ENCODE results near the gene KLHL6.
"Not testable (repeated sequence)": the region's sequence is repeated elsewhere in the genome, so short reads cannot be mapped to it uniquely, and the experiment has no call there.

The KLHL6 gene

DNA sequence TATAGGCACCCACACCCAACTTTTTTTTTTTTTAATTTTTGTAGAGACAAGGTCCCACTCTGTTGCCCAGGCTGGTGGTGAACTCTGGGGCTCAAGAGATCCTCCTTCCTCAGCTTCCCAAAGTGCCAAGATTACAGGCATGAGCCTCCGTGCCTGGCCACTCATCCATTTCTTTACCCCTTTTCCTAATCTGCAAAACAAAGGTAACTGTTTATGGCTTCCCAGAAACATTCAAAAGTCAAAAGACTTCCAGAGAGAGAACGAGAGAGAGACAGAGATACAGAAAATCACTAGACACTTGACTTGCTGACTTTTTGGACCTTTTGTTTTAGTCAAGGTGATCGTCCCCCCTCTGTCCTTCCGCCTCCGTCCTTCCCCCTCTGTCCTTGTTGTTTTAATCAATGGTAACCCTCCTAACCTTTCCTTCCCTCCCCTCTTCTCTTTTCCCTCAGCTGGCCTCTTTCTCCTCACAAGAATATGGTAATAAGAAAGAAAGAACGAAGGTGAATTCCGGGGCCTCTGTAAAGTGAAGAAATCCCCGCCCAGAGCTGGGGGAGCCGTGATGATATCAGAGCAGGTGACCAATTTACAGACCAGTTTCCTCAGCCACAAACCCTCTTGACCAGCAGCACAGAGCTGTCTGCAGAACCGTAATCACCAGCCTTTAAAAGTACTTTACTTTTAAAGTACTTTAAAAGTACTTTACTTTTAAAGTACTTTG lies 21.9 kb downstream of the KLHL6 start:
- no peak overlapping the region for H3K4me3 ChIP-seq (ENCODE audit: low read depth, low read length)
- TF ChIP-seq, protein P1, sequence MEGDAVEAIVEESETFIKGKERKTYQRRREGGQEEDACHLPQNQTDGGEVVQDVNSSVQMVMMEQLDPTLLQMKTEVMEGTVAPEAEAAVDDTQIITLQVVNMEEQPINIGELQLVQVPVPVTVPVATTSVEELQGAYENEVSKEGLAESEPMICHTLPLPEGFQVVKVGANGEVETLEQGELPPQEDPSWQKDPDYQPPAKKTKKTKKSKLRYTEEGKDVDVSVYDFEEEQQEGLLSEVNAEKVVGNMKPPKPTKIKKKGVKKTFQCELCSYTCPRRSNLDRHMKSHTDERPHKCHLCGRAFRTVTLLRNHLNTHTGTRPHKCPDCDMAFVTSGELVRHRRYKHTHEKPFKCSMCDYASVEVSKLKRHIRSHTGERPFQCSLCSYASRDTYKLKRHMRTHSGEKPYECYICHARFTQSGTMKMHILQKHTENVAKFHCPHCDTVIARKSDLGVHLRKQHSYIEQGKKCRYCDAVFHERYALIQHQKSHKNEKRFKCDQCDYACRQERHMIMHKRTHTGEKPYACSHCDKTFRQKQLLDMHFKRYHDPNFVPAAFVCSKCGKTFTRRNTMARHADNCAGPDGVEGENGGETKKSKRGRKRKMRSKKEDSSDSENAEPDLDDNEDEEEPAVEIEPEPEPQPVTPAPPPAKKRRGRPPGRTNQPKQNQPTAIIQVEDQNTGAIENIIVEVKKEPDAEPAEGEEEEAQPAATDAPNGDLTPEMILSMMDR (IDR thresholded peaks at IDR 0.05; ENCODE audit: borderline replicate concordance, insufficient read depth, low read depth, low read length), result no peak

DNA sequence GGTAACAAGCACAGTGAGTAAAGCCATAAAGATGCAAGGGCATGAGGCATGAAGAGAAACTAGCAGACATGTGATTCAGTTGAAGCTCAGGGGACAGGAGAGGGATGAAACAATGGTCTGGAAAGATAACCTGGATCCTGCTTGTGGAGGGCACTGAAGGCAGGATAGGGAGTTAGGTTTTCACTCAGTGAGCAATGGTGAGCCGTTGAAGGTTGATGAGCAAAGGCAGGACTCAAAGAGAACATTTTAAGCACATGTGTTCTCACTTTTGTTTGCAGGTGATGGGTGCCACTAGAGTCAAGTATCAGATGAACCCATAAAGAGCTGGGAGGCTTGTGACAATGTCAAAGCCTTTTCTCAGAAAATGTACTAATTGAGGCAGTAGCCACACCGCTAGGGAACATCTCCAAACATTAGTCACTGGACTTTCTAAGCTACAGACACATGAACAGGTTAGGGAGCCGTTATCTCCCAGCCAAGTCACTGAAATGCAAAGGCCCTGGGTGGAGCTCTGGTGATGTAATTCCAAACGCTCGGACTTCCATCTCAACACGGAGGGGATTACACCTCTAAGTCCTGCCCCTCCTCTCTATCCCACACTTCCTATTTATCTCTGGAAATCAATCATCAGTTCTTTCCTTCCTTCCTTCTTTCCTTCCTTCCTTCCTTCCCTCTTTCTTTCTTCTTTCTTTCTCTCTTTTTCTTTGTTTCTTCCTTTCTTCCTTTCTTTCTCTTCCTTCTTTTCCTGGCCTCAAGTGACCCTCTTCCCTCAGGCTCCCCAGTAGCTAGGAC lies 22.7 kb downstream of the KLHL6 start:
- no peak overlapping the region for H3K4me3 ChIP-seq (ENCODE audit: low read depth, low read length)
- TF ChIP-seq, protein P1 (IDR thresholded peaks at IDR 0.05; ENCODE audit: borderline replicate concordance, insufficient read depth, low read depth, low read length), result no peak

DNA sequence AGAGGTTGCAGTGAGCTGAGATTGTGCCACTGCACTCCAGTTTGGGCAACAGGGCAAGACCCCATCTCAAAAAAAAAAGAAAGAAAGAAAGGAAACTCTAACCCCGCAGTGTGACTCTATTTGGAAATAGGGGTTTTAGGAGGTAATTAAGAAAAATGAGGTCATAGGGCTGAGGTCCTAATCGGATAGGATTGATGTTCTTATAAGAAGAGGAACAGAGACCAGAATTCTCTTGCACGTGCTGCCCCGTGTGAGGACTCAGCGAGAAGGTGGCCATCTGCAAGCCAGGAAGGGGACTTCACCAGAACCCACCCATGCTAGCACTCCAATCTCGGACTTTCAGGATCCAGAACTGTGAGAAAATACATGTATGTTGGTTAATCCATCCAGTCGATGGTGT lies 25.8 kb downstream of the KLHL6 start:
- H3K4me3 ChIP-seq (ENCODE audit: low read depth, low read length), result no peak overlapping the region
- TF ChIP-seq, protein P1 (IDR thresholded peaks at IDR 0.05; ENCODE audit: borderline replicate concordance, insufficient read depth, low read depth, low read length), result no peak

DNA sequence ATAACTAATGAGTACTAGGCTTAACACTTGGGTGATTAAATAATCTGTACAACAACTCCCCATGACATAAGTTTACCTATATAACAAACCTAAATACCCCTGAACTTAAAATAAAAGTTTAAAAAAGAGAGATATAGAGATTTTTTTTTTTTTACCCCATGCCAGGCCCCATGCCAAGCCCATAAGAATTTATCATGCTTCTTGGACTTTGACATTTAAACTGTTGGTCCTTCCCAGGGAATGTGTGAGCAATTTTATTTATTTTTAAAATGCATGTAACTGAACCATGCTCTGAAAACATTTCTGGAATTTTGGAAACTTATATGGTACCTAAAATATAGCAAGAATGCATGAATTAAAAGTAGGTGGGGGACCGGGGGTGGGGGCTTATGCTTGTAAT lies 26.3 kb downstream of the KLHL6 start:
- TF ChIP-seq, protein P1 (IDR thresholded peaks at IDR 0.05; ENCODE audit: borderline replicate concordance, insufficient read depth, low read depth, low read length), result no peak
- no peak overlapping the region for H3K4me3 ChIP-seq (ENCODE audit: low read depth, low read length)

DNA sequence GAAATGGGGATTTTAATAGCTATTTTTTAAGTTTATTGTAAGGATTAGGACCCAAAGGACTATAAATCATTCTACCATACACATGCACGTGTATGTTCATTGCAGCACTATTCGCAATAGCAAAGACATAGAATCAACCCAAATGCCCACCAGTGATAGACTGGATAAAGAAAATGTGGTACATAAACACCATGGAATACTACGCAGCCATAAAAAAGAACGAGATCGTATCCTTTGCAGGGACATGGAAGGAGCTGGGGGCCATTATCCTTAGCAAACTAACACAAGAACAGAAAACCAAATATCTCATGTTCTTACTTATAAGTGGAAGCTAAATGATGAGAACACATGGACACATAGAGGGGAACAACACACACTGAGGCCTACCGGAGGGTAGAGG lies 26.7 kb downstream of the KLHL6 start:
- not testable (repeated sequence) for H3K4me3 ChIP-seq (ENCODE audit: low read depth, low read length)

DNA sequence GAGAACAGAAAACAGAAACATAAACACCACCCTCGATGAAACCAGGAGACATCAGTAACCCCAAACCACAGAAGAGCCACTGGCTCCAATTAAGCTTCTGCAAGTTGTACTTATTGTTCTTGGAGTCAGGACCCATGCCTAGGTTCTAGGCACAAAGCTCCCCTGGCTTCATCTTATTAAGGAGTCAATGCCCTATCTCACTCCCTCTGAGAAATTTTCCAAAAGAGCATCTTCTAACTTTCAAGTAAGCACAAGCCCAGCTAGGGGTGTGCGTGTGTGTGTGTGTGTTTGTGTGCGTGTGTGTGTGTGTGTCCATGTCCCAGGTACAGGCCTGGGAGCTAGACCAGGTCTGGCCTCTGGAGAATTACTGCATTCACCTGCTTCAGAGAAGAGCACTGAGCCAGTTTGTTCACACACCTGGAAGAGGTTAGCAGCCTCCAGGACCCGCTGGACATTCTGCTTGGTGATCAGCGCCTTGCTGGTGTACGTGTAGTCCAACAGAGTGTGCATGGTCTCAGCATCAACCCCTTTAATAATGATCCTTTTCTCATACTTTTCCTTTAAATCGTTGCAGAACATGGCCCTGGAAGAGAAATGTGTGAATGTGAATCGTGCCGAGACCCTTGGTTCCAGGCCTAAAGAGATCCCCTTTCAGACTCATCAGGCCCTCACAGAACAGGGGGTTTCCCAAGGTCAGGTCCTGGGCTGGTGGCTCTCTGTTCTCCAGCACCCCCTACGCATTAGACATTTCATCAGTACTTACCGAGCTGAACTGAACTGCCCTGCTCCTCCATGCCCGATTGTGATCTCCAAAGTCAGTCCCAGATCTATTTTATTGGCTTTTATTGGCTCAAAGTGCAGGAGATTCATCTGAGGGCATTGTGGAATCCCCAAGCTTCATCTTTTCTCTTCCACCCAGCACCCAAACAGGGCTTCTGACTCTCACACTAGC lies 27.8 kb downstream of the KLHL6 start:
- H3K4me3 ChIP-seq (ENCODE audit: low read depth, low read length), result no peak overlapping the region
- TF ChIP-seq, protein P1 (IDR thresholded peaks at IDR 0.05; ENCODE audit: borderline replicate concordance, insufficient read depth, low read depth, low read length), result no peak

DNA sequence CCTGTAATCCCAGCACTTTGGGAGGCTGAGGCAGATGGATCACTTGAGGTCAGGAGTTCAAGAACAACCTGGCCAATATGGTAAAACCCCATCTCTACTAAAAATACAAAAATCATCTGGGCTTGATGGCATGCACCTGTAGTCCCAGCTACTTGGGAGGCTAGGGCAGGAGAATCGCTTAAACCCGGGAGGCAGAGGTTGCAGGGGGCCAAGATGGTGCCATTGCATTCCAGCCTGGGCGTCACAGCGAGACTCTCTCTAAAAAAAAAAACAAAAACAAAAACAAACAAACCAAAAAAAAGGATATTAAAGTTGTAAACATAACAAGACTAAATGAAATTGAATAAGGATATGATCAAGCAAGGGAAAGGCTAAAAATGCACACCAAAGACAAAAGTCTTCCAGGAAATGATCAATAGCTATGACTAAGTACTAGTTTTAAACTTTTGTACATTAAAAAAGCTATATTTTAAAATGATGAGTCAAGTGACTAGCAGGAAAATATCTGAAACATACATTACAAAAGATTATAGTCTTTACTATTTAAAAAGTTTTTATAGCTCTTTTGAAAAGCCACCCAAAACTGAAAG lies 28.6 kb downstream of the KLHL6 start:
- TF ChIP-seq, protein P1 (IDR thresholded peaks at IDR 0.05; ENCODE audit: borderline replicate concordance, insufficient read depth, low read depth, low read length), result no peak
- H3K4me3 ChIP-seq (ENCODE audit: low read depth, low read length), result no peak overlapping the region

Data from GM12875 (cell line).